GM19099 (cell line): ENCODE measurements around the gene RNF40.
A peak's percentile ranks its signal among the peaks of the same experiment; 100 is the strongest.

Source experiments
- POLR2A ChIP-seq: IDR thresholded peaks from 3 replicates; pipeline ENCODE4 v1.6.1; 2011; ENCODE audit warnings: low read depth; ENCODE audit not compliant: insufficient read length; ENCODE audit errors: extremely low read depth

Gene RNF40

GRCh38 chr16:30750201-30750600 lies 11.9 kb upstream of the RNF40 start:
- no peak for TF ChIP-seq POLR2A

GRCh38 chr16:30750876-30751465 lies 11.2 kb upstream of the RNF40 start:
- TF ChIP-seq POLR2A = no peak

GRCh38 chr16:30753596-30753995 lies 8.5 kb upstream of the RNF40 start:
- TF ChIP-seq POLR2A = no peak

GRCh38 chr16:30755955-30756780 lies 6.0 kb upstream of the RNF40 start:
- TF ChIP-seq POLR2A = no peak

GRCh38 chr16:30756781-30757100 lies 5.4 kb upstream of the RNF40 start:
- TF ChIP-seq POLR2A = no peak

- TF ChIP-seq POLR2A = no peak
These were observed 4.8 kb upstream of the RNF40 start for GRCh38 chr16:30757316-30757715.

- TF ChIP-seq POLR2A = no peak
These were observed 3.1 kb upstream of the RNF40 start for GRCh38 chr16:30758988-30759491.

GRCh38 chr16:30760001-30760559 lies 2.0 kb upstream of the RNF40 start:
- no peak for TF ChIP-seq POLR2A

- TF ChIP-seq POLR2A = no peak
These were observed 1.3 kb upstream of the RNF40 start for GRCh38 chr16:30760577-30761426.

- TF ChIP-seq POLR2A = peak; percentile 37
These were observed 645 bp upstream of the RNF40 start for GRCh38 chr16:30761427-30761927.

- no peak for TF ChIP-seq POLR2A
These were observed 1.0 kb downstream of the RNF40 start for GRCh38 chr16:30762991-30763725.

GRCh38 chr16:30764086-30764485 lies 2.0 kb downstream of the RNF40 start:
- no peak for TF ChIP-seq POLR2A

GRCh38 chr16:30764816-30765465 lies 2.8 kb downstream of the RNF40 start:
- no peak for TF ChIP-seq POLR2A
